GM12891 (cell line): Measurements from ENCODE around the gene GIMAP8.

Source experiments
- PAX5 ChIP-seq: IDR thresholded peaks from 2 replicates; pipeline ENCODE4 v1.6.1; 2011; ENCODE audit warnings: low read length, moderate library complexity, mild to moderate bottlenecking; ENCODE audit not compliant: insufficient read depth, severe bottlenecking
- POLR2A ChIP-seq: IDR thresholded peaks from 2 replicates; pipeline ENCODE4 v1.6.1; 2011; ENCODE audit warnings: low read depth, low read length, control low read depth
- POLR2AphosphoS5 ChIP-seq: IDR thresholded peaks from 2 replicates; pipeline ENCODE4 v1.6.1; 2011; ENCODE audit warnings: low read depth, low read length, control low read depth
- POU2F2 ChIP-seq: IDR thresholded peaks from 2 replicates; pipeline ENCODE4 v1.6.1; 2011; ENCODE audit warnings: low read depth, mild to moderate bottlenecking, control low read depth, low read length, moderate library complexity
- SPI1 ChIP-seq: IDR thresholded peaks from 2 replicates; pipeline ENCODE4 v1.6.1; 2011; ENCODE audit warnings: low read depth, low read length, control low read depth
- TAF1 ChIP-seq: IDR thresholded peaks from 2 replicates; pipeline ENCODE4 v1.6.1; 2011; ENCODE audit warnings: low read depth, low read length, control low read depth

GRCh38 chr7:150432915-150433892 is 17.2 kb upstream of the GIMAP8 start:
- peak; percentile 89 for TF ChIP-seq POLR2A
- TF ChIP-seq POLR2AphosphoS5 = peak; percentile 86
- peak; percentile 39 for TF ChIP-seq SPI1
- TF ChIP-seq TAF1 = peak; percentile 90
- no peak for TF ChIP-seq PAX5
- no peak for TF ChIP-seq POU2F2
